D721Med (cell line): ENCODE results near the gene PLIN5.
A peak's percentile ranks its signal among the peaks of the same experiment; 100 is the strongest.

ENCODE experiments used
- DNase-seq: peaks from one replicate; pipeline ENCODE4 v3.0.0; 2011; ENCODE audit warnings: low spot score; ENCODE audit not compliant: insufficient read length
- FAIRE-seq: peaks from 2 replicates; lab custom pipeline; 2011; peaks lifted over from hg19 to GRCh38; lab: Jason Lieb, UNC
- TF ChIP-seq, protein P1 (sequence below): IDR thresholded peaks from 2 replicates; pipeline ENCODE4 v1.5.1; 2012; ENCODE audit warnings: mild to moderate bottlenecking, control low read depth; ENCODE audit not compliant: insufficient read depth; ENCODE audit errors: missing control alignments

Gene PLIN5

GRCh38 chr19:4559569-4559968, 24.5 kb upstream of the PLIN5 start, which contains the start of gene SEMA6B:
TSS of gene SEMA6B (minus strand) at chr19:4559684. CDS start at chr19:4558457, 1,227 bp downstream.
- DNase-seq (no peak), FAIRE-seq (no peak)
- TF ChIP-seq, protein P1, sequence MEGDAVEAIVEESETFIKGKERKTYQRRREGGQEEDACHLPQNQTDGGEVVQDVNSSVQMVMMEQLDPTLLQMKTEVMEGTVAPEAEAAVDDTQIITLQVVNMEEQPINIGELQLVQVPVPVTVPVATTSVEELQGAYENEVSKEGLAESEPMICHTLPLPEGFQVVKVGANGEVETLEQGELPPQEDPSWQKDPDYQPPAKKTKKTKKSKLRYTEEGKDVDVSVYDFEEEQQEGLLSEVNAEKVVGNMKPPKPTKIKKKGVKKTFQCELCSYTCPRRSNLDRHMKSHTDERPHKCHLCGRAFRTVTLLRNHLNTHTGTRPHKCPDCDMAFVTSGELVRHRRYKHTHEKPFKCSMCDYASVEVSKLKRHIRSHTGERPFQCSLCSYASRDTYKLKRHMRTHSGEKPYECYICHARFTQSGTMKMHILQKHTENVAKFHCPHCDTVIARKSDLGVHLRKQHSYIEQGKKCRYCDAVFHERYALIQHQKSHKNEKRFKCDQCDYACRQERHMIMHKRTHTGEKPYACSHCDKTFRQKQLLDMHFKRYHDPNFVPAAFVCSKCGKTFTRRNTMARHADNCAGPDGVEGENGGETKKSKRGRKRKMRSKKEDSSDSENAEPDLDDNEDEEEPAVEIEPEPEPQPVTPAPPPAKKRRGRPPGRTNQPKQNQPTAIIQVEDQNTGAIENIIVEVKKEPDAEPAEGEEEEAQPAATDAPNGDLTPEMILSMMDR = no peak

GRCh38 chr19:4557971-4558941, 23.2 kb upstream of the PLIN5 start:
- no peak for FAIRE-seq

DNA sequence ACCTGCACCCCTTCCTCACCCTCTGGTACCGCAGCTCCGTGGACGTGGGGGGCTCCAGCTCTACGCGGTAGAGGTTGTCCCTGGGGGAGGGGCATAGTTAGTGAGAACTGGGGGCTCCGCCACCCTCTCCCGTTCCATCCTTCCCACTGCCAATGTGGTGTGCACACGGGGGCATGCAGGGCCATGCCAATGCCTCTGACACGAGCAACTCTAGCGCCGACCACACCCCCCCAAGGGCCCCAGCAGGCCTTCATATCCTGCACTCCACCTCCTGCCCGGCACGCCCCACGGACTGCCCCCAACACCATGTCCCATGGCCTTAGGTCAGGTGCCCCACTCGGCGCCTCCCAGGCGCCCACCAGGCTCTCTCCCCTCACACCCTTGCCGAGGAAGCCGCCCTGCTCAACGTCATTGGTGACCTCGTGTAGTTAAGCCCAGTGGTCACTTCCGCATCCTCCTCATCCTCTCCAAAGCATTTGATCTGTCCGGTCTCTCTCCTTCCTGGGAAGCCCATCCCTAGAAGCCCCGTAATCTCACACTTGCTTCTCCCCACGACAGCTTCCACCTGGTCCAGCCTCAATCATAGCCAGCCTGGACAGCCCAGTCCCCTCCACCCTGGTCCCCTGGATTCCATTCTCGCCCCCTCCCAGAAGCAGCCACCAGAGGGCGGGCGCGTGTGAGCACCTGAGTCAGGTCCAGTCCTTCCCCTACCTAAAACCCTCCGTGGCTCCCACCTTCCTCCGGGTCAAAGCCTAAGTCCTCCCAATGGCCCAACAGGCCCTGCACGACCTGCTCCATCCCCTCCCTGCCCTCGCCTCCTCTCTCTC, 22.3 kb upstream of the PLIN5 start:
- TF ChIP-seq, protein P1 = no peak
- FAIRE-seq = no peak
- DNase-seq = no peak

More at GRCh38 chr19:4557971-4558941, 23.2 kb upstream of the PLIN5 start:
- peak; percentile 83 for DNase-seq
- TF ChIP-seq, protein P1 = peak; percentile 73

DNA sequence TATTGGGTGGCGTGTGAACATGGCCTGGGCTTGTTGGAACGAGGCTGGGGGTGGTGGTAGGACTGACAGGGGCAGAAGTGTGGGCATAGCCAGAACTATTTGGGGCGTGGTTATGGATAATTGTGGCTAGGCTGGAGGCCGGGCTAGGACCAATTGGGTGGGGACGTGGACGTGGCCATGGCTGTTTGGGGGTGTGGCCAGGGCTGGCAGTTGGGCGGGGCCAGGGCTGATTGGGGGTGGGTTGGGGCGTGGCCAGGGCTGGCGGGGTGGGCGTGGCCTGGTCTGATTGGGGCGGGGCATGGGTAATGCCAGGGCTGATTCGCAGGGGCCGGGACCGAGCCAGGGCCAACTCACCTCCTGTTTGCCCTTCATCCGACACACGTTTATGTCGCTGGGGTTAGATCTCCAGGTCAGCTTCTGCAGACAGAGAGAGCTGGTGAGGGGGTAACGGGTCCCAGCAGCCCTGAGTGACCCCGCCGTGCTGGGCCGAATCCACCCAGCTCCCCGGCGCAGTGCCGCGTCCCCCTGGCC, 21.6 kb upstream of the PLIN5 start:
- DNase-seq (no peak), FAIRE-seq (no peak)
- TF ChIP-seq, protein P1 = no peak

- TF ChIP-seq, protein P1 = no peak
- DNase-seq (no peak), FAIRE-seq (no peak)
These were observed 20.9 kb upstream of the PLIN5 start for GRCh38 chr19:4555657-4556561.

DNA sequence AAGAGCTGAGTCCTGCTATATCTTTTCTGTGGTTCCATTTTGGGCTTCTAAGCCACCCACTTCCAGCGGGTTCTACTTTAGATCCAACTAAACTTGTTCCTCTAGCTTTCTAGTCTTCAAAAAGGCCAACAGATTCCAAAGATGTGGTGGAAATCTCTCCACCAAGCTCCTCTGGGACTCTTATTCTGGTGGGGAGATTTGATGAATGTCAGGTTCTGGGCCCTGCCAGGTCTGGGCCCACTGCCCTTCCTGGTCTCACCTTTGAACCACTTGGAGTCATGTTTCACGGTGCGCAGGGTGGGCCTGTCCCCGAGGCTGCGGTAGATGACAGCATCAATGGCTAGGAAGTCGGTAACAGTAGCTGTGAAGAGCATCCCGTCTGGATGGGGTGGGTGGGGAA, 19.7 kb upstream of the PLIN5 start:
- TF ChIP-seq, protein P1 = no peak
- FAIRE-seq (no peak), DNase-seq (no peak)
